GM21528 (cell line): Measurements from ENCODE around the gene FOXD4L6.
A peak's percentile ranks its signal among the peaks of the same experiment; 100 is the strongest.
"Not testable (repeated sequence)": the region's sequence is repeated elsewhere in the genome, so short reads cannot be mapped to it uniquely, and the experiment has no call there.

Experiments
- ATAC-seq: cut with Tn5 transposase; IDR thresholded peaks from one replicate; pipeline ENCODE4 v1.9.1; 2021; ENCODE audit warnings: mild to moderate bottlenecking, moderate library complexity; ENCODE audit not compliant: unreplicated experiment, low FRiP score

FOXD4L6 gene

GRCh38 chr9:41104542-41104941 lies 23.9 kb downstream of the FOXD4L6 start:
- ATAC-seq = not testable (repeated sequence)

GRCh38 chr9:41100508-41100907 lies 28.0 kb downstream of the FOXD4L6 start:
- ATAC-seq = not testable (repeated sequence)

GRCh38 chr9:41098759-41099158 lies 29.7 kb downstream of the FOXD4L6 start:
- not testable (repeated sequence) for ATAC-seq

GRCh38 chr9:41095060-41095459 lies 33.4 kb downstream of the FOXD4L6 start:
- not testable (repeated sequence) for ATAC-seq

- not testable (repeated sequence) for ATAC-seq
Measured at GRCh38 chr9:41094010-41094773, 34.3 kb downstream of the FOXD4L6 start.

- not testable (repeated sequence) for ATAC-seq
Measured at GRCh38 chr9:41090922-41091321, 37.6 kb downstream of the FOXD4L6 start.

GRCh38 chr9:41090386-41090785 lies 38.1 kb downstream of the FOXD4L6 start:
- ATAC-seq = not testable (repeated sequence)

- peak; percentile 61 for ATAC-seq
Measured at GRCh38 chr9:41088450-41089059, 39.9 kb downstream of the FOXD4L6 start.

GRCh38 chr9:41087929-41088328 lies 40.6 kb downstream of the FOXD4L6 start:
- not testable (repeated sequence) for ATAC-seq

GRCh38 chr9:41087157-41087780 lies 41.2 kb downstream of the FOXD4L6 start:
- not testable (repeated sequence) for ATAC-seq

GRCh38 chr9:41086685-41087084 lies 41.8 kb downstream of the FOXD4L6 start:
- not testable (repeated sequence) for ATAC-seq

- ATAC-seq = not testable (repeated sequence)
Measured at GRCh38 chr9:41086215-41086614, 42.3 kb downstream of the FOXD4L6 start.

- ATAC-seq = not testable (repeated sequence)
Measured at GRCh38 chr9:41082358-41082757, 46.1 kb downstream of the FOXD4L6 start.

- not testable (repeated sequence) for ATAC-seq
Measured at GRCh38 chr9:41079464-41079863, 49.0 kb downstream of the FOXD4L6 start.

GRCh38 chr9:41077586-41077985 lies 50.9 kb downstream of the FOXD4L6 start:
- not testable (repeated sequence) for ATAC-seq
